ENCODE results near the gene AMACR. TPM values are rescaled to one million over a fixed set of nuclear protein-coding genes. Genes with fewer than 3 reads are reported as not detected.

The AMACR gene
- total RNA-seq: 15.1 and 33.6 TPM in 2 replicates

DNA sequence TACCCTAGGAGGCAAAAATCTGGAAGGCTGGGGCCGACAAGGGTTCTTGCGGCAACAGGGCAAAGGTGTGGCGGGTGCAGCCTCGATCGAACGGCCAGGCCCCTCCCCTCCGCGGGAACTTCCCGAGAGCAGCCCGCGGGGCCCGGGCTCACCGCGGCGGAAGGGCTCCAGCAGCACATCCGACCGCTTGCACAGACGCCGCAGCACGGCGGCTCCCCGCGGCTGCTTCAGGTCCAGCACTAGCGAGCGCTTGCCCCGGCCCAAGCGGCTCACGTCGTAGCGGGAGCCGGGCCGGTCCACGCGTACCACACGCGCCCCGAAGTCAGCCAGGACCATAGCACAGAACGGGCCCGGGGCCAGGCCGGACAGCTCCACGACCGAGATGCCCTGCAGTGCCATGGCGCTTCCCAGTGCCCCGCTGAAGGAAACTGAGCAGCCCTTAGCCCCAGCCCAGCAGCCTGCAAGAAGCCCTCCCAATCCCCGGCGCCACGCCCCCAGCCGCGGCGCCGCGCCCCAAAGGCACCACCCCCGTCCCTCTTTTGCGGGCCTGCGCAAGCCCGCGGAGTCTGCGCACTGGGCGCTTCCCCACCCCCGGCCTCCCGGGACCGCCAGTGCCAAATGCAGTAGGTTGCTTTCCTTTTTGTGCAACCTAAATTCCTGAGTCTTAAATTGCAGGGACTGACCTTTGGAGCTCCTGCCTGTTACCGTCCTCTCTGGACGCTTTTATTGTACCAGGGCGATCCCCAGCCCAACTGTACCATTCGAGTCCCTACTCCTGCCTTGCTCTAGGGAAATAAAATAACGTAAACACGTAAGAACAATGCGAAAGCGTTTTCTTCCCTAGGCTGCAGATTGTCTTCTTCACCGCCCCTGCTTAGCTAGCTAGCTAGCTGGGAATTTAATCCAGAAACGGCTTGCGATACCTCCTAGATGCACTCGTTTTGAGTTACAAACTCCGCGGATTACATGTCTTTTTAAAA is at the start of gene AMACR:
TSS of gene AMACR (minus strand) at position 430 of the 980 bp plus-strand sequence. CDS start at position 399, 31 bp downstream.
- peak; percentile 87 for DNase-seq (ENCODE audit: low read depth)

DNA sequence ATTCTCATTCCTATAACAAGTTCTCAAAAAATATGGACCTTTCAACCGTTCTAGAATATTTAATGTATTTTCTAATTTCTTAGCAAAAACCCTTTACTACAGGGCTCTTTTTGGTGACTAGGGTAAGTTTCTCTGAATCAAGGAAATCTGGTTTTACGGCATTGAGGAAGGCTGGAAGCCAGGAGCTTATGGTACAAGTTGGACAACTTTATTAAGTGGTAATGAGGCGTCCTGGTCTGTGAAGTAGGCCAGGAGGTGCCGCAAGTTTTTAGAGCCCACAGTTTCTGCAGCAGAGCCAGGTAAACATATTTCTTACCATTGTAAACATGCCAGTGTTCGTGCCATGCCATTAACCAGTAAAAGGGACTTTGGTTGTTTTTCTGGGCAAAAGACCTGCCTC is 49.7 kb upstream of the AMACR start:
- no peak for DNase-seq (ENCODE audit: low read depth)

DNA sequence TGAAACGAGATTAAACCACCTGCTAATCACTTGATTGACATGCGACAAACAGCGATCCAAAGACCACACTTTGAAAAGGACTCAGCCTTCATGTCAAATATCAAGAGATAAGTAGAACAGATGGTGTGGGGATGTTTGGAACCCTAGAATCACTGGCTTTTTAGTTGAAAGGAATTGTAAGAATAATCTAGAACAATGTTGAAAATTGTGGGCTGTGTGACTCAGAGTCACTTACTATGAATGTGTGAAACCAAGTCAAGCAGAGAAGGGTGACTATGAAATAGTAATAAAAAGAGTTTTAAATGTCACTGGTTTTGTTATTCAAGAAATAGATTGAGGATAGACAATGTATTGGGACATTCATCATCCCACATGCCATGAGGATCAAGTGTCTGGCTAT is 49.3 kb upstream of the AMACR start:
- DNase-seq (ENCODE audit: low read depth): peak; percentile 61

DNA sequence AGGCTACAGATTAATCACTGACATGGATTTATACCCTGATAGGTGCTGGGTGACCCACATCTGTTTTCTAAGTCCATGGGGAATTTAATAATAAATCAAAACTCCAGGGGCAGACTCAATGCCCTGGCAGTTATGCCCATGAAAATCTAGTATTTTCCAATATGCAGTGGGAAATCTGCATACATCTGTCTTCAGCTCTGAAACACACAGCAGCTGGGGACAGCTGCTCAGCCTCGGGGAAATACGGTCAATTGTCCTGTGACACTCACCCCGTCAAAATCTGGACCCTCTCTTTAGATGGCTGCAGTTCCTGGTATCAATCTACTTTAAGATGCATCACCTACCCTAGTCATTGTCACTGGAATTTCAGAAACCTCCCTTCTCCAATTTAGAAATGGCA is 47.8 kb upstream of the AMACR start:
- no peak for DNase-seq (ENCODE audit: low read depth)

DNA sequence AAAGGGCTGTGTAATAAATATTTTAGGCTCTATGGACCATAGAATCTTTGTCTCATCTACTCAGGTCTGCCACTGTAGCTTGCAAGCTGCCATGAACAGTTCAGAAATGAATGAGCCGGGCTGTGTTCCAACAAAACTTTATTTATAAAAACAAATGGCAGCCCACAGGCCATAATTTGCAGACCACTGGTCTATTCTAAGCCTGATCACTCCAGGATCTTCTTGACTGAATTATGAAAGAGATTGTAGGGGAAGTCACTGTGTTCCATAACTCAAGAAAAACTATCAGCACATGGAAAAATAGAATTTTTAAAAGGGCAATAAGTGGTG is 46.5 kb upstream of the AMACR start:
- no peak for DNase-seq (ENCODE audit: low read depth)

DNA sequence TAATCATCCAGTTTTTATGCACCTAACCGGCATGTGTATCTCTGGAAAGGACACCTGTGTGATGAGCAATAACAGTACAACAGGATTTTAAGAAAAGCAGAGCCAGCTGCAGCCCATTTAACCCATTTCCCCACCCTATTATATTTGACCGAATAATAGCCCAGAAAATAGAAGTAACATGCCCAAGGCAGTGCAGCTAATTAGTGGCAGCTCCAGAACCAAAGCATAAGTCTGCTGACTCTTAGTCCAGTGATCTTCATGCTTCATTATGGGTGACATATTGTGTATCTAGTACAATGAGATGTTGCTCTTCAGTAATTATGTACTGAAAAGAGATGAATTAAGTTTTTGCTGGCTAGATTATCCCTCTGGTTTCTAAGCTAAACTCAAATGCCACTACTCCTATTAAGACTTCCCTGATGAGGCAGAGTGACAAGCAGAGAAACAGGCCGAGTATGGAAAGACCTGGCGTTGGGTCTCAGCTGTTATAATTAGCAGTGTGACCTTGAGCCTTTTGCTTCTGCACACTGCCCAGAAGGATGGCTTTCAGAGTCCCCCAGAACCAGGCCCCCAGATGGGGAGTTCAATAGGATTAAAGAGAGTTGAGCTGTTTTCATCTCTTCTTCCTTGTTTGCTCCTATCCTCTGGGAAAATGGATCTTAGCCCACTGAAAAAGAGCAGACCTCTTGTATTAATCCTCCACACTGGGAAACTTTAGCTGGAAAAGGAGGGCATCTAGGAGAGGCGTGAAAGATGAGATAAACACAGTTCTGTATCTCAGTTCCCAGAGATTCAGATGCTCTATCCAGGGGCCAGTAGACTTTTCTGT is 45.9 kb upstream of the AMACR start:
- DNase-seq (ENCODE audit: low read depth): no peak

DNA sequence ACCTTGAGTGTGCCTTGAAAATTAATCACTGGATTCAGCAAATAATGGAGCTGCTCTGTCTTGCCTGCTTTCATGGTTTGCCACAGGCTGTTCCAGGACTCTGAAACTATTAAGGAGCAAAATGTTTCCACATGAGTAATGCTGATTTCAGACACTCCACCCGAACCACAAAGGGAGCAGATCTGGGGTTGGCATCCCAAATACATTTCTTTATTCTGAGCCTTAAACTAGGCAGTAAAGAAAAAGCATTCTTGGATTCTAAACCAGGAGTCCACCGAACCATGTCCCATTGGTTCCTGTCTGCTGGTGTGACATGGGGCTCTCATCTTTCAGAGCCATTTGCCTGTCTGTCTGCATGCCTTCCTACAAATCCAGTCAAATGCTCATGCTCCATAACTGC is 45.3 kb upstream of the AMACR start:
- peak; percentile 83 for DNase-seq (ENCODE audit: low read depth)

DNA sequence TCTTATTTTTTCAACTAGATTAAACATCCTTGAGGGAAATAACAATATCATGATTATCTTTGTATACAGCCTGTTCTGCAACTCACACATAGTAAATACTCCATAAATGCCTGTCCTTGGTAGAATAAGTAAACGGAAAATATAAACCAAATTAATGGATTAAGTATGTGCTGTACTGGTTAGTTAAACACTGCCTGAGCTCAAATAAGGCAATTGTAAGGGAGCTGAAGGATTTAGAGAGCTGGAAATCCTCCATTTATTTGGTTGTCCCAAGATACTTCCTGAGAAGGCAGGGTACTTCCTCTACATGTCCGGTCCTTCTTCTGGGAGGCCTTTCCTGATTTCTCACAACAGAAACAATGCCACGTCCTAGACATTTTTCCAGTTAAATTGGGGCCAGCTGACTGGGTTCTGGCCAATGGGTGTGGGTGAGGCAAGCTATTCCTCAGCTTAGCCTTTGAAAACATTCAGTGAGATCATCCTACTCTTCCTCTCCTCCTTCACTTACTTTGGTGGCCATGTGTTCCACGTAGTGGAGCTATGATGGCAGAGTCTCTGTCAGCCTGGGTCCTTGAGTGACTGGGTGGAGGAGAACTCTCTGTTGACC is 43.6 kb upstream of the AMACR start:
- DNase-seq (ENCODE audit: low read depth): no peak

DNA sequence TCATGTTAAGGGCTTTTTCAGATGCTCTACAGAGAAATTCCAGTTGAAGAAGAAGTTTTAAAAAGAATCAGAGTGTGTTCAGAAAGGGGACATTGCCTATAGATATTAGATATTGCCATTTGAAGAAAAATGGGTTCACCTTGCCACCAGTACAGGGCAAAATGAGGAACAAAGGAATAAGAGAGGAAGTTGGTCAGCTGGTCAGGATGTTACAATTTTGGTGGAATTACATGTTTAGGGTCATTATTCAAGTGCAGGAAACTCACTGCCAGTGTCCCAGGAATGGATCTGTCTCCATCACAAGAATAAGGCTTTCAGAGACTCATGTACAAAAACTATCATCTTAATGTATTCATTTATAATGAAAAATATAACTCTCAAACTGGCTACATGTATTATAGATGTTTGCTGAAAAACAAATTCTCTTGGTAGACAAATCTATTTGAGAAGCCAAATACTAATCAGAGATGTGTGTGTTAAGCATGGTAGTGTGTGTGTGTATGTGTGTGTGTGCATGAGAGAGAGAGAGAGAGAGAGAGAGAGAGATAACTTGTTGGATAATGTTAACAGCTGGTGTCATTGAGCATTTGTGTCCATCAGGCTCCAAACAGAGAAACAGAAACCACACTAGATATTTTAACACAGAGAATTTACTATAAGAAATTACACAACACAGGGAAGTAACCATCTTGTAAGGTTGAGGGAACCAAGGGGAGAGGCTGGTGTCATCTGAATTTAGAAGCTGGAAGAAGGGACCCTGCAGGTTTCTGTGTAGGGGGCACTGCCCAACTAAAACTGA is 40.1 kb upstream of the AMACR start:
- no peak for DNase-seq (ENCODE audit: low read depth)

DNA sequence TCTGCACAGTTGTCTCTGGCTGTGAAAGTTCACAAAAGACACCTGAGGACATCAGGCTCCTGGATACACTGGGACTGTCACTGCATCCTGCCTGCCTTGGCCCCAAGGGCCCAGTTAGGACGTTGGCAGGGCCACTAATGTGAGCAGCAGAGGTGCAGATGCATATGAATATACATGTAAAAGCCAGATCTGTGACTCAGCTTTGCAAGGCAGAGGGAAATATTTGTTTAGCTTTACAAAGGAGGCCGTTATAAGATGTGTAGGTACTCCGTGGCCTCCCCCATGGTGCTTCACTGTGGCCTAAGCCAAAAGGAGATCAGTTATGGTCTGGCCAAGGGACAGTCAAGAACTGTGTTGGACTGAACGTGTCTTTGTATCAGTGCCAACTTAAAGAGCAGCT is 39.3 kb upstream of the AMACR start:
- no peak for DNase-seq (ENCODE audit: low read depth)

DNA sequence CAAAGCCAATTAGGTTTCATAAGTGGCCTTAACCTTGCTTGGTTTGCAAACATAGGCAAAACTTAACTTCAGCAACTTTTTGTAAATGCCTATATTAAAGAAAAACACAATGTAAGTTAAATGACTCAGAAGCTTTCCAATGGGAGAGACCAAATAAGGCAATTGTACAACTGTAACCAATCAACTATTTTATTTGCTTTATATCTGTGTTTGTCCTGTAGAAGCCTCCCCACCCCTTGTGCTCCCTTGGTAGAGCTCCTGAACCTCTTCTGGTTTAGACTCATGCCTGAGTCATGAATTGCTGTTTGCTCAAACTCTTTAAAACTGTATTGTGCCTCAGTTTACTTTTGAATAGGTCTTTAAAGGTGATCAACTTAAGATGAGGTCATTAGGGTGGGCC is 38.1 kb upstream of the AMACR start:
- peak; percentile 87 for DNase-seq (ENCODE audit: low read depth)

DNA sequence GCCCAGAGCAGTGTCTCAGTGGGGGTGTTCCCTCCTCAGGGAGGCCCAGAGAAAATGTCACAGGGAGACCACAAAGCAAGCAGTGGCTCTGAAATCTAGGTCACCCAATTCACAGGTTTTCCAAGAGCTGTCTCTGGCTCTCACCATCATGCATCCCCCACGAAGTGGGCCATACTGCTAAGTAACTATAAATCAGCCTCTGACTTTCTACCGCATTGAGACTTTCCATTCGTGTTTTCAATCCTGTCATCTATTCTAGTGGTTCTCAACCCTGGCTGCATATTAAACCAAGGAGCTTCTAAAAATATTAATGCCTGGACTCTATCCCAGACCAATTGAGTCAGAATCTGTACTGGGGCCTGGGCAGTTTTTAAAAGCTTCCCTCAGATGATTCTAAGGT is 37.2 kb upstream of the AMACR start:
- DNase-seq (ENCODE audit: low read depth): no peak

DNA sequence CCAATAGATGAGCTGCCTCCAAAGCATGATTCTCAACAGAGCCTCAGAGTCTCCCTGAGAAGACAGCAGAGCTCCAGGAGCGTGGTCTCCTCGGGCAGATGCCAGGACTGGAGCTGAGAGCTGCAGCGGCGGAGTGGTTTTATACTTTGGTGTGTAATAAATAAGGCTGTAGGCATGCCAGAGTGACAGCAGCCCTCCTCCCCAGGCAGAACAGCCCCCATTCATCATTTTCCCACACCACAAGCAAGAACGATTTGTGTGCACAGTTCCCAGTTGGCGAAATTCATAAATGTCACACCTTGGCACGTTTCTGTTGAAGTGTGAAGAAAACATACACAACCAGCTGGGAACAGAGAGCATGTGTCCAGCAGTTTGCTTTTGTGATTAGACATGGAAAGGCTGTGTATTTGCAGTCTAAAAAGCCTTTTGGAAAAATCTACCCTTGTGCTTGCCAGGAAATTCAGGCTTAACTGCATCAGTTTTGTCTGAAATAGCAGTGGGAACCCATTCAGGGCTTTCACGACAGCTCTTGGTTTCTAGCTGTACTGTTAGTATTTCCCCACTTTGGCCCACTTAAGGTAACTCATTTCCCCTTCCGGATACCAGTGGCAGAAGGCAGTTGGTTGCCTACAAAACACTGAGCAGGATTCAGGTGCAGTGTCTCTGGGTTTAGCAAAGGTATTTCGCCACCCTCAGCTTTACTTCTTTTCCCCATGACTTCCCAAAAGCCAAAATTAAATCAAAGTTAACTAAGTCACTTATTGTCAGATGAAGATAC is 35.4 kb upstream of the AMACR start, which contains the start of gene C1QTNF3:
TSS of gene C1QTNF3 (minus strand) at position 115 of the 778 bp plus-strand sequence. CDS start at position 27, 88 bp downstream.
- DNase-seq (ENCODE audit: low read depth): no peak

DNA sequence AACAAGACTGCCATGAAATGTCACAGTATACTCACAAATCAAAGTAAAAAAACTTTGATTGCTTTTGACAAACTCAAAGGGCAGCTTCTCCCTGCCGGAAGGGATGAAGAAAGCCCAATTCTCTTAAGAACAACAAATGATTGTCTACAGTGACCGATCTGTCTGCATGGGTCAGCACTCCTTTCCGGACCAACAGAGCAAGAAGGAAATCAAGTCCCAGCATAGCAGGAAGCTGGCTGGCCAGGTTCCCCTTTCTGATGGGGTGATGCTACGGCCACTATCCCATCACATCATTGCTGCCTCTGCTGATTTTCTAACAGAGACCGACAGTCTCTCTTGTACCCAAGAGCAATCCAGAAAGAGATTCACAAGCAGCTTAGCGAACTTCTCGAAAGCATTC is 34.5 kb upstream of the AMACR start:
- DNase-seq (ENCODE audit: low read depth): peak; percentile 77

DNA sequence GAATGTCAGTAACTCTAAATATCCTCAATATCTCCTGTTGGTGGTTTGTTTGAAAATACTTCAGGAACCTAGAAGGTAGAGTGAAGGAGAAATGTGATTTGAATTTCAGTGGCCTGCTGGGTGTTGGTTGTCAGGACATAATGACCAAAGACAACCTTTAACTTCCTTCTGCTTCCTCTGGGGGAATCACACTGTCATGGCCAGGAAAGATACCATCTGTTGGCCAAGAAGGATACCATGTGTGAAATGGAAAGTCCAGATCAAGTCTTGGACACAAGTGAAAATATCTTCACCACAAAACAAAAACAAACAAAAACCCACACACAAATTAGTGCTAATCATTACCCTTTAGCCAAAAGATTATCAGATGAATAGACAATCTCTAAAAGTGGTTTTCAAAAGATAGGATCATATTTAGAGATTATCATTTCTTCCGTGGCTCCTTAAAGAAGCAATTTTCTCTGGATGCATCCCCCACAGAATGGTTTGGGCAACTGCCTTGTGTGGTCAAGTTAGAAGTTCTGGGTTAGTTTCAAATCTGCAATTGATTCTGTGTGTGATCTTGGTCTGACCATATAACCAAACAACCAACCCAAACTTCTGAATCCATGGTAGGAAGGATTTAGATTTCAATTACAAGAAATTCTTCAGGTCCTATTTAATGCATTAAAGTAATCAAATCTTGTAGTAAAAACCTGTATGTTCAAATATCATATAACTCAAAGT is 33.6 kb upstream of the AMACR start:
- DNase-seq (ENCODE audit: low read depth): no peak

DNA sequence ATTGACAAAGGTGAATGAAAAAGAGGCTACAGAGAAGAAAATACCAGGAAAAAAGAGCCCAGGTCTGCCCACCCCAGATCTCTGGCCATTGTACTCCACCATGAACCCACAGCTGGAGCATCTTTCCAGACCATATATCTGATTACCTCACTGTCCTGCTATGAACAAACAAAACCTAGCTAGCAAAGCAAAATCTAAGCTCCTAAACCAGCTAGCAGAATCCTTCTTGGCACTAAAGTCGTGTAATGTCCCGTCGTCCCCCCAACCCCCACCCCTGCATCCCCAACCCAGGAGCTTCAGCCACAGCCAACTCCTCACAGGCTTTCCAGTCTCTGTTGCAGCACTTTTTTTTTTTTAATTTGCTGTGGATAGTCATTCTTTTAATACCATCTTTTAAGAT is 32.6 kb upstream of the AMACR start:
- no peak for DNase-seq (ENCODE audit: low read depth)

DNA sequence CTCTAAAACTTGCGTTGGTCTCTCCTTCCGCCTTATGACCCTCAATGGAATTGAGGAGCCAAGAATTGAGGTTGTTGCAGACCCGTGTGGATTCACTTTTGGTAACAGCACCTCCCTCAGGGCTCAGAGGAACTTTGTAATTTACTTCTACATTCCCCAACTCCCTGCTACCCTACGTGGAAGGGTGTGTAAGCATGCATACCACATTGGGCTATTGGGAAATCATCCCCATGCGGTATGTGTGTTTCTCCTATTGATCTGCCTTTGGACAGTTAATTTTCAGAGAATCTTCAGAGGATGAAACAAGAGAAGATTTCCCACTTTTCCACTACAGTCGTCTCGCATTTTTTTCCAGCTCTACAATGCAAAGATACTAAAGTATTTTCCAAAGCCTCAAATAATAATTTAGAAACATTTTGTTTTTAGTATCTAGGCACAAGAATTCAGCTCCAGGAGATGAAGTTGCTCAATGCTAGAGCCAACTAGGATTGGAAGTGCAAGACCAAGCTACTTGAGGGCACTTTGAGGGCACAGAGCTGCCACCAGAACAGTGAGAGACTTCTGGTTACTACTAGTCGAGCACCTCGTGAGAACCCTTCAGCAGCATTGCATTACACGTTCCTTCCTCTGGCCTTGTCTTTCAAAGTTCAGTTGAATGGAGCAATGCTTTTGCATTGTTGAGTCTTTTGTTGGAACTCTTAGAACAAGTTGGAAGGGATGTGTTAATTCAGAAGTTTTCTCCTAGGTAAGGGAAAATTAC is 31.7 kb upstream of the AMACR start:
- DNase-seq (ENCODE audit: low read depth): no peak

DNA sequence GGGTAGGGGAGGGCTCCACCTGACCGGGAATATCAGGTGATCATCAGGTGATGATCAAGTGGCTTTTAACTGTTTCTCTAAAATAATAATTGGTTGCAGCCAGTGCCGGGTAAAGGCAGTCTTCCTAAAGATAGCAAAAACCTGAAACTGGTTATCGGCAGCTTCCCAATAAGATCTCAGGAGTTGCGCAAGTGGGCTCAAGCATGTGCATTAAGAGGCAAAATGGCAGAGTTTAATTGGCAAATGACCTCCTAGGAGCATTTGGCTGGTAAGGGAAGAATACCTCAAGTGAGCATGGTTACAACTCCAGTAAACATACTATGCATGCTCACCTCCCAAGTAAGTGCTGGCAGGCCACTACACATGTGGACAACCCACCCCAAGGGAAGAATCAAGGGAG is 31.0 kb upstream of the AMACR start:
- DNase-seq (ENCODE audit: low read depth): no peak

DNA sequence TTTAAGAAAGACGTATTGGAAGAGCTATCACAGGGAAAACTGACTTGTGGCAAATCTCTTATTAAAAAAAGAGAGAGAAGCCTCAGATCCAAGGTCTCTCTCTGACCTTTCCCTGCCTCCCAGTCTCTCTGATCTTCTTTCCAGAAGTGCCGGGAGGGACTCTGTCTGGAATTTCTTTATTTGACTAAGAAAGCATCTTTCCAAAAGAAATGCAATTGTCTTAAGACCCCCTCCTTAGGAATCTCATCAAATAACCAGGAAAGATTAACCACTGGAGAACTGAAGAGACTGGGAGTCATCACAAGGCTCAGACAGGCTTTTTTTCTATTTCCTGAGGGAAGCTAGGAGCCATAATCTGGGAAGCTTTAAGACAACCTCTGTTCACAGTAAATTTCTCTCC is 30.5 kb upstream of the AMACR start:
- DNase-seq (ENCODE audit: low read depth): no peak
